Mesendoderm (in vitro differentiated cells): ENCODE measurements around the gene TFF3.

Source experiments
- DNase-seq: peaks from one replicate; pipeline ENCODE4 v3.0.0; 2013
- H2AK5ac ChIP-seq: 2 replicates; pipeline ENCODE4 v1.6.1; 2013; ENCODE audit warnings: low read length, inconsistent platforms
- H2BK120ac ChIP-seq: 2 replicates; pipeline ENCODE4 v1.6.1; 2013; ENCODE audit warnings: low read depth, mild to moderate bottlenecking, low read length, moderate library complexity, mixed read lengths
- H2BK15ac ChIP-seq: replicated peaks from 2 replicates; pipeline ENCODE4 v1.6.1; 2013; ENCODE audit warnings: low read depth, mild to moderate bottlenecking, moderate library complexity
- H2BK5ac ChIP-seq: 2 replicates; pipeline ENCODE4 v1.6.1; 2013; ENCODE audit warnings: low read length, inconsistent platforms
- H3K18ac ChIP-seq: 2 replicates; pipeline ENCODE4 v1.6.1; 2013; ENCODE audit warnings: mild to moderate bottlenecking, low read length, mixed read lengths
- H3K23ac ChIP-seq: one replicate; pipeline ENCODE4 v1.6.1; 2013; ENCODE audit warnings: low read length
- H3K27ac ChIP-seq: 2 replicates; pipeline ENCODE4 v1.5.1; 2013; ENCODE audit warnings: low read depth, mild to moderate bottlenecking, inconsistent platforms, low read length, moderate library complexity
- H3K27me3 ChIP-seq: 2 replicates; pipeline ENCODE4 v1.6.1; 2013; ENCODE audit warnings: low read length, control low read depth, mild to moderate bottlenecking, inconsistent platforms; ENCODE audit not compliant: insufficient read depth, poor library complexity
- H3K36me3 ChIP-seq: 2 replicates; pipeline ENCODE4 v1.6.1; 2013; ENCODE audit warnings: low read length, inconsistent platforms; ENCODE audit not compliant: control insufficient read depth, insufficient read depth
- H3K4ac ChIP-seq: one replicate; pipeline ENCODE4 v1.6.1; 2013; ENCODE audit warnings: low read depth, mild to moderate bottlenecking, low read length, moderate library complexity
- H3K4me1 ChIP-seq: 2 replicates; pipeline ENCODE4 v1.6.1; 2013; ENCODE audit warnings: low read depth, low read length, inconsistent platforms; ENCODE audit not compliant: control insufficient read depth
- H3K4me2 ChIP-seq: 2 replicates; pipeline ENCODE4 v1.6.1; 2013; ENCODE audit warnings: low read length
- H3K4me3 ChIP-seq: 2 replicates; pipeline ENCODE4 v1.5.1; 2013; ENCODE audit warnings: mild to moderate bottlenecking, low read length
- H3K56ac ChIP-seq: one replicate; pipeline ENCODE4 v1.6.1; 2013; ENCODE audit warnings: low read length
- H3K79me1 ChIP-seq: 2 replicates; pipeline ENCODE4 v1.6.1; 2013; ENCODE audit warnings: low read length, inconsistent platforms
- H3K79me2 ChIP-seq: 2 replicates; pipeline ENCODE4 v1.6.1; 2013; ENCODE audit warnings: mild to moderate bottlenecking, low read length; ENCODE audit not compliant: control insufficient read depth, insufficient read depth
- H3K9ac ChIP-seq: 2 replicates; pipeline ENCODE4 v1.6.1; 2013; ENCODE audit warnings: low read length, inconsistent platforms
- H4K5ac ChIP-seq: one replicate; pipeline ENCODE4 v1.6.1; 2013; ENCODE audit warnings: low read length
- H4K8ac ChIP-seq: one replicate; pipeline ENCODE4 v1.6.1; 2013; ENCODE audit warnings: low read depth, mild to moderate bottlenecking, control low read depth, low read length, moderate library complexity
- WGBS: extraction: QIAGEN DNeasy Blood & Tissue Kit; methylation state at CpG from one replicate; pipeline ENCODE4 v1.1.7; 2013; ENCODE audit warnings: low lambda C conversion rate, missing lambda C conversion rate; ENCODE audit not compliant: insufficient coverage; ENCODE audit errors: extremely low coverage; 5-methylcytosine and 5-hydroxymethylcytosine counted together

Gene TFF3

DNA sequence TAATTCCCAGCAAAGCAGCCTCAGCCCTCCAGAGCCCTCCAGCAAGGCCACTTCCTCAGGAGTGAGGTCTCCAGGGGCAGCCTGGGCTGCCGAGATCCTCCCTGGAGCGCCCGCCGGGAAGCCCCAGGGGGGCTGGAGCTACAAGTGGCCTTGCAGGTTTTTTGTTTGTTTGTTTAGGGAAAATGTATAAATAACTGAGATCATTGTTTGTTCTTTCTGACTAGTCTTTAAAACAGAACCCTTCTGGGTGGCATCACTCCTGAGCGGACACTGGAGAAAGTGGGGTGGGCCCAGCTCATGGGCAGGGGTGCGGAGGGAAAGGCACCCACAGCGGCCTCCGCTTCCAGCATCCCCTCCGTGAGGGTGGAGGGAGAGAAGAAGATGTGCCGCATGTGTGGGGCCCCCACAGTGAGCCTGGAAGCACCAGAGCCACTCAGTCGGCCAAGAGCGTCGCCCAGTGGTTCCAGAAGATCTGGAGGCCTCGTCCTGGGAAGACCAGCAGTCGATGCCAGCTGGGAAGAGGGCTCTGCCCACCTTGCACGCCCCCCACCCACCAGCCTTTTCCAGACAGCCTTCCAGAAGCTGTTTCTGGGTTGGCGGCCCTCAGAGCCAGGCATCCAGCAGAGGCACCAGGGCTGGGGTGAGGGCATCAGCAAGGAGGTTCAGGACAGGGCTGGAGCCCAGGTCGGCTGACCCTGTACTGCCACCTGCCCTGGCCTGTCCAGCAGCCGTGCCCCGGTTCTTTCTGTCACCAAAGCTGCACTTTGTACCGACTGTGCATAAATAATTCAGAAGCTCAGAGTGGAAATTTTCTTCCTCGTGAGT lies 34.6 kb downstream of the TFF3 start:
- Histone ChIP-seq H3K23ac (no peak overlapping the region), H3K79me1 (no peaks in the 10 kb centered on the region)

DNA sequence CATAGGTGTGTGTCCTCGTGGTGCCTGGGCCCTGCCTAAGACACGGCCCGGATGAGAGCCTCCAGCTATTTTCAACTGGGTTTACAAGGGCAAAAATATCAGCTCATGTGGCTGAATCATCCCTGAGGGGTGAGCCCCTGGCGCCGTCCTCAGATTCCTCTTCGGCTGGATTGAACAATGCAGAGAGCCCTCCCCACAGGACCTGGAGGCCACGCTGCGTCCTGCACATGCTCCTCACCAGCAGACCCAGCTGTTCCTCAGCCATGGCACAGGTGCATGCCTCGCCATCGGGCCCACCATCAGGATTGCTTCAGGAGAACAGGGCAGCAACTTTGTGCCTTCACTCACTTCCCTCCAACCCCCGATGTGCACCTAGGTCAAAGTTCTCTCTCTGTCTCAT lies 35.3 kb downstream of the TFF3 start:
- Histone ChIP-seq H3K9ac (no peak overlapping the region), H3K27ac (no peak overlapping the region), H3K79me1 (no peaks in the 10 kb centered on the region), H3K36me3 (no peaks in the 10 kb centered on the region), H3K4me3 (no peak overlapping the region), H3K23ac (no peak overlapping the region), H3K4me2 (no peak overlapping the region), H3K4ac (no peak overlapping the region), H2AK5ac (no peak overlapping the region), H3K4me1 (no peaks in the 10 kb centered on the region), H4K5ac (no peak overlapping the region), H3K79me2 (no peaks in the 10 kb centered on the region), H3K27me3 (no peaks in the 10 kb centered on the region), H2BK15ac (no peak overlapping the region), H3K56ac (no peak overlapping the region), H3K18ac (no peak overlapping the region), H2BK5ac (no peak overlapping the region), H4K8ac (no peak overlapping the region), H2BK120ac (no peak overlapping the region)
- no peak for DNase-seq
- WGBS = no CpG with 5 or more reads among the region's 11 CpGs

More for the DNA sequence above, 34.6 kb downstream of the TFF3 start:
- H3K9ac ChIP-seq = no peak overlapping the region
- WGBS = no CpG with 5 or more reads among the region's 22 CpGs
- no peak overlapping the region for H3K4me2 ChIP-seq
- H3K27ac ChIP-seq = no peak overlapping the region
- H3K18ac ChIP-seq = no peak overlapping the region
- no peaks in the 10 kb centered on the region for H3K27me3 ChIP-seq
- H2BK120ac ChIP-seq = no peak overlapping the region
- no peak overlapping the region for H3K4me3 ChIP-seq
- no peak overlapping the region for H3K56ac ChIP-seq
- no peak for DNase-seq
- no peaks in the 10 kb centered on the region for H3K4me1 ChIP-seq
- H4K8ac ChIP-seq = no peak overlapping the region
- H3K36me3 ChIP-seq = no peaks in the 10 kb centered on the region
- no peak overlapping the region for H2BK15ac ChIP-seq
- H2AK5ac ChIP-seq = no peak overlapping the region
- no peak overlapping the region for H4K5ac ChIP-seq
- H3K79me2 ChIP-seq = no peaks in the 10 kb centered on the region
- H3K4ac ChIP-seq = no peak overlapping the region
- H2BK5ac ChIP-seq = no peak overlapping the region

DNA sequence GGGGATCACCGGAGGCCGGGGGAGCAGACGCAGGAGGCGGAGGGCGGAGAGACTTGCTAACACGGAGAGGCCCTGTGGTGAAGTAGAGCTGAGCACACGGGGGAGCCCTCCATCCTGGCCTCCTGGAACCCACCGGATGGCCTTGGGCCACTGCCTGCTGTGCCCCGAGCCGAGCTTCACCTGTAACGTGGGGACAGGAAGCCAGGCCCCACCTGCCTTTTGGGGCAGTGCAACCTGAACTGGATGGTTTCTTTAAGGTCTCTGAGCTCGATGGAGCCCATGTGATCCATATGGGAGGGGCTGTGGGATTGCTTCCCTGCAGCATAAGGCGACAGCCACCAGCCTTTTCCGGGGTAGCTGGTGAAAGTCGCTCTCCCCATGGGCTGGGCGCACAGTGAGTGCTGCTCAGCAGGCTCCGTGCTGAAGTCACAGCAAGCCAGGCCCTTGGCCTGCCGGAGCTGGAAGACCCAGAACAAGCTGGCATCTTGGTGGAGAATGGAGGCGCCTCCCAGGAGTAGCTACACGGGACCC lies 35.8 kb downstream of the TFF3 start:
- no peak overlapping the region for H2BK120ac ChIP-seq
- no peaks in the 10 kb centered on the region for H3K79me2 ChIP-seq
- no peak overlapping the region for H4K5ac ChIP-seq
- no peak overlapping the region for H3K9ac ChIP-seq
- no peak overlapping the region for H3K4me3 ChIP-seq
- no peak overlapping the region for H2BK5ac ChIP-seq
- H3K4ac ChIP-seq = no peak overlapping the region
- no peaks in the 10 kb centered on the region for H3K36me3 ChIP-seq
- H4K8ac ChIP-seq = no peak overlapping the region
- H3K79me1 ChIP-seq = no peaks in the 10 kb centered on the region
- no CpG with 5 or more reads among the region's 20 CpGs for WGBS
- H3K27ac ChIP-seq = no peak overlapping the region
- H3K4me1 ChIP-seq = no peaks in the 10 kb centered on the region
- no peak for DNase-seq
- no peak overlapping the region for H2AK5ac ChIP-seq
- H3K18ac ChIP-seq = no peak overlapping the region
- H3K4me2 ChIP-seq = no peak overlapping the region
- no peak overlapping the region for H3K23ac ChIP-seq
- H3K56ac ChIP-seq = no peak overlapping the region
- no peaks in the 10 kb centered on the region for H3K27me3 ChIP-seq
- no peak overlapping the region for H2BK15ac ChIP-seq

DNA sequence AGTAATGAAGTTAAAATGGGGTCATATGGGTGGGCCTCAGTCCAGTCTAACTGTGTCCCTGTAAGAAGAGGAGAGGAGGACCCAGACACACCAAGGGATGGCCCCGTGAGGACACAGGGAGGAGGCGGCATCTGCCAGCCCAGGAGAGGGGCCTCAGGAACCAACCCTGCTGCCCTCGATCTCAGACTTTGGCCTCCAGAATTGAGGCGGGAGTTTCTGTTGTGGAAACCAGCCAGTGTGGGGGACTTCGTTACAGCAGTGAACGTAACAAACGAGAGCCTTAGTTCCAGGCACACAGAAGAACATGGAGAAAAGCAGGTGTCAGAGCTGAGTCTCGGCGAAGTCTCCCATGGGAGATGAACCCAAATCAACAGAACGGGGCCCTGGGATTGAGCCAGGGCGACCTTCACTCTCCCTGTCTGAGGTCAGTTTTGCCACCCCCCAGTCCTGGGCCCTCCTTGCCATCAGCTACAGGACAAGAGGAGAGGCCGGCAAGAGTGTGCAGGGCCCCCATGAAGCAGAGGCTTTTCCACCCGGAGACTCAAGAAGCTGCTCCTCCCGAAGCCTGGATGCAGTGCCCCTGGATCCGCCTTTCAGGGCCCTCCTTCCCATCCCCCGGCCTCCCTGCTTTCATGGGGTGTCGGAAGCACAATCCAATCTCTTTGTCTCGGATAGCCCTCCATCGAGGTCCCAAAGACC lies 36.6 kb downstream of the TFF3 start:
- Histone ChIP-seq H2BK120ac (no peak overlapping the region), H3K4me2 (no peak overlapping the region), H3K4ac (no peak overlapping the region), H3K27me3 (no peaks in the 10 kb centered on the region), H2AK5ac (no peak overlapping the region), H3K56ac (no peak overlapping the region), H3K36me3 (no peaks in the 10 kb centered on the region), H3K18ac (no peak overlapping the region), H3K27ac (no peak overlapping the region), H3K79me2 (no peaks in the 10 kb centered on the region), H2BK15ac (no peak overlapping the region), H3K79me1 (no peaks in the 10 kb centered on the region), H3K4me3 (no peak overlapping the region), H3K9ac (no peak overlapping the region), H4K8ac (no peak overlapping the region), H4K5ac (no peak overlapping the region), H3K4me1 (no peaks in the 10 kb centered on the region), H3K23ac (no peak overlapping the region), H2BK5ac (no peak overlapping the region)
- no CpG with 5 or more reads among the region's 19 CpGs for WGBS
- DNase-seq = no peak

DNA sequence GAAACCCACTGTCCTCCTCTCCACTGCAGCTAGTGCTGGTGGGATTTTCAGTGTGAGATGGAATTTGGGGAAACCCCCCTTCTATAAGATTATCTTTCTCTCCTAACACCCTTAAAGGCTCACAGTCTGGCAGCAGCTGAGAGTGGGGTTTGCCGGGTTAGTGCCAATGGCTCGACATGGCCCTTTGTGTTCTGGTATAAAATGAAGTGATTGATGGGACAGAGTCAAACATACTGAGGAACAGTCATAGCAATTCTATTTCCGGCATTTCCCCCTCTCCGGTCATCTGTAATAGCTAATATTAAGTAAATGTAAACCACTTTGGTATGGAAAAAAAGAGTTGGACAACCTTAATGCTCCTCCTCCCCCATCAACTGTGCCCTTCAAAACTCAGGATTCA lies 37.6 kb downstream of the TFF3 start:
- DNase-seq = no peak
- Histone ChIP-seq H4K5ac (no peak overlapping the region), H3K27me3 (no peaks in the 10 kb centered on the region), H3K18ac (no peak overlapping the region), H3K27ac (no peak overlapping the region), H3K9ac (no peak overlapping the region), H2BK15ac (no peak overlapping the region), H3K56ac (no peak overlapping the region), H3K4me3 (no peak overlapping the region), H2AK5ac (no peak overlapping the region), H3K79me2 (no peaks in the 10 kb centered on the region), H3K79me1 (no peaks in the 10 kb centered on the region), H2BK120ac (no peak overlapping the region), H3K23ac (no peak overlapping the region), H3K4me2 (no peak overlapping the region), H4K8ac (no peak overlapping the region), H2BK5ac (no peak overlapping the region), H3K36me3 (no peaks in the 10 kb centered on the region), H3K4me1 (no peaks in the 10 kb centered on the region), H3K4ac (no peak overlapping the region)
- WGBS = no CpG with 5 or more reads among the region's 4 CpGs
